Adrenal gland (tissue), 12 donors: ENCODE measurements around the gene CROCC. TPM values are rescaled to one million over a fixed set of nuclear protein-coding genes. Genes with fewer than 3 reads are reported as not detected.
"Not testable (repeated sequence)": the region's sequence is repeated elsewhere in the genome, so short reads cannot be mapped to it uniquely, and the experiment has no call there.

Experiments used
- DNase-seq, 7 donors: peaks; one replicate each; pipeline ENCODE4 v3.0.0-alpha.2; 2019 to 2020
- H3K27ac ChIP-seq, 5 donors: fragments of 200-600 bp; sonication (generic) in 4 of 5; 1 replicate in 3 of 5; 2 replicates in 2 of 5; pipeline versions ENCODE4 v1.5.1 to v1.8.0; 2016 to 2020; ENCODE audit warnings: mild to moderate bottlenecking in 1 of 5
- H3K27me3 ChIP-seq: fragments of 200-600 bp; 2 replicates; pipeline ENCODE4 v1.8.0; 2021
- H3K36me3 ChIP-seq, 2 donors: fragments of 200-600 bp; replicated peaks in 1 of 2; 1 replicate in 1 of 2; 2 replicates in 1 of 2; pipeline versions ENCODE4 v1.5.1 to v1.8.0; 2018 to 2022
- H3K4me1 ChIP-seq, 2 donors: fragments of 200-600 bp; replicated peaks in 1 of 2; 1 replicate in 1 of 2; 2 replicates in 1 of 2; pipeline versions ENCODE4 v1.5.1 to v1.8.0; 2018 to 2021
- H3K4me3 ChIP-seq, 4 donors: fragments of 200-600 bp; sonication (generic) in 3 of 4; one replicate each; pipeline ENCODE4 v1.5.1; 2016 to 2018
- H3K9me3 ChIP-seq, 3 donors: fragments of 200-600 bp; sonication (generic) in 1 of 3; replicated peaks in 1 of 3; 1 replicate in 2 of 3; 2 replicates in 1 of 3; pipeline versions ENCODE4 v1.5.1 to v1.8.0; 2016 to 2021
- CTCF ChIP-seq, 6 experiments: fragments of 450-650 bp in 4 of 6; fragments of 200-600 bp in 2 of 6; sonication (generic) in 1 of 6; IDR thresholded peaks; 1 replicate in 5 of 6; 2 replicates in 1 of 6; pipeline versions ENCODE4 v1.5.1 to v1.8.0; 2016 to 2021; ENCODE audit warnings: antibody characterized with exemption in 6 of 6, mild to moderate bottlenecking in 2 of 6, moderate library complexity in 1 of 6
- POLR2A ChIP-seq, 2 donors: fragments of 450-650 bp; IDR thresholded peaks; one replicate each; pipeline ENCODE4 v1.6.1; 2017; ENCODE audit warnings: antibody characterized with exemption in 2 of 2, mild to moderate bottlenecking in 2 of 2, moderate library complexity in 1 of 2
- WGBS, 4 donors: extraction: QIAGEN DNeasy Blood & Tissue Kit in 2 of 4; methylation state at CpG; one replicate each; pipeline versions ENCODE4 v1.1.5 to v1.1.7; 2013 to 2017; 5-methylcytosine and 5-hydroxymethylcytosine counted together
- intact Hi-C, 2 donors: fragments of 100-400 bp; cut with DNase I; formaldehyde crosslinking; loops; one replicate each; pipeline versions ENCODE4 v1.14.1 to v1.15.0; 2022 to 2023
- polyA plus RNA-seq, 3 donors: library from polyadenylated mRNA; stranded (reverse); fragments of 200-250 nt in 2 of 3; fragments of 350-450 nt in 1 of 3; fragmentation: Illumina TruSeq in 1 of 3; extraction: RNeasy Lipid Tissue Mini Kit (QIAGEN cat#74804) in 1 of 3; gene quantifications; one replicate each; pipeline ENCODE4 v1.2.3, GENCODE V29; 2013 to 2014
- total RNA-seq, 9 donors: library from RNA; depleted of rRNA in 4 of 9; stranded (reverse); fragments of >200 nt in 4 of 9; fragments of 120-200 nt in 1 of 9; fragmentation: NEBNext Ultra II Directional in 1 of 9; extraction: Animal tissue kit (Norgen Biotek cat#: 25700) in 1 of 9; gene quantifications; one replicate each; pipeline versions ENCODE4 v1.1.0 to v1.2.4, GENCODE V29; 2013 to 2023
- donor health status: healthy with polysubstance abuse.
- donor health status: Bipolar disorder and iron deficiency.
- donor health status: DM: yes; HTN: yes; CAD: no.
- donor health status: DM: no; HTN: no; CAD: no.
- donor health status: DM: no; HTN: no; CAD: no.
- donor health status: DM: yes; HTN: yes; CAD: no.

Gene CROCC
- total and polyA plus RNA-seq, 12 donors: 2.3 to 151 (median 19.2) TPM

GRCh38 chr1:16952376-16952775 is 30.6 kb downstream of the CROCC start:
- H3K27me3 ChIP-seq, H3K27ac ChIP-seq, H3K4me3 ChIP-seq, H3K4me1 ChIP-seq, H3K9me3 ChIP-seq, DNase-seq, intact Hi-C loops: not testable (repeated sequence)
- peaks cover 0 to 20% of the 10 kb centered on the region in 2 donors for H3K36me3 ChIP-seq
- WGBS, 4 donors: 74 to 98% (median 86%) methylated on average over 4 of the region's 4 CpGs

GRCh38 chr1:16954579-16954978 is 32.8 kb downstream of the CROCC start:
- 95 to 96% (median 95%) methylated on average over 4 to 18 of the region's 18 CpGs for WGBS, 4 donors
- intact Hi-C loops: no loop called here
- Histone ChIP-seq H3K27me3 (no peaks in the 10 kb centered on the region), H3K36me3 (peaks cover 0 to 20% of the 10 kb centered on the region in 2 donors), H3K4me1 (no peaks in the 10 kb centered on the region), H3K9me3 (no peaks in the 10 kb centered on the region), H3K27ac (no peak overlapping the region), H3K4me3 (no peak overlapping the region)
- DNase-seq: no peak
- TF ChIP-seq CTCF (IDR thresholded peaks at IDR 0.05) (no peak), POLR2A (IDR thresholded peaks at IDR 0.05) (no peak)

- peaks cover 0 to 20% of the 10 kb centered on the region in 2 donors for H3K36me3 ChIP-seq
- H3K4me1 ChIP-seq: peaks cover 0 to 1% of the 10 kb centered on the region in 2 donors
- DNase-seq: no peak
- no peak overlapping the region for H3K4me3 ChIP-seq
- no peaks in the 10 kb centered on the region for H3K27me3 ChIP-seq
- H3K27ac ChIP-seq: no peak overlapping the region
- intact Hi-C loops: loop anchor here (5.0 kb wide), 2 partner anchors 87 to 97 kb away; partner anchors contain the start of gene SDHB (in 1 of the 2)
- no peaks in the 10 kb centered on the region for H3K9me3 ChIP-seq
- WGBS, 4 donors: 92 to 97% (median 95%) methylated on average over 16 to 25 of the region's 25 CpGs
- TF ChIP-seq POLR2A (IDR thresholded peaks at IDR 0.05) (no peak), CTCF (IDR thresholded peaks at IDR 0.05) (no peak)
Observed at GRCh38 chr1:16955186-16955585, 33.5 kb downstream of the CROCC start.

- H3K27me3 ChIP-seq: no peaks in the 10 kb centered on the region
- no peak for DNase-seq
- no peaks in the 10 kb centered on the region for H3K9me3 ChIP-seq
- intact Hi-C loops: loop anchor here (5.0 kb wide), 2 partner anchors 86 to 96 kb away; partner anchors contain the start of gene SDHB (in 1 of the 2)
- TF ChIP-seq POLR2A (IDR thresholded peaks at IDR 0.05) (no peak), CTCF (IDR thresholded peaks at IDR 0.05) (no peak)
- 91 to 96% (median 92%) methylated on average over 6 to 8 of the region's 8 CpGs for WGBS, 4 donors
- peaks cover 0 to 20% of the 10 kb centered on the region in 2 donors for H3K36me3 ChIP-seq
- H3K27ac ChIP-seq: no peak overlapping the region
- H3K4me1 ChIP-seq: peaks cover 0 to 12% of the 10 kb centered on the region in 2 donors
- H3K4me3 ChIP-seq: no peak overlapping the region
Observed at GRCh38 chr1:16956775-16957174, 35.0 kb downstream of the CROCC start.

GRCh38 chr1:16957731-16958130 is 36.0 kb downstream of the CROCC start:
- intact Hi-C loops: loop anchor here (5.0 kb wide), 2 partner anchors 85 to 95 kb away; partner anchors contain the start of gene SDHB (in 1 of the 2)
- no peak overlapping the region for H3K27ac ChIP-seq
- peaks cover 0 to 20% of the 10 kb centered on the region in 2 donors for H3K36me3 ChIP-seq
- no peaks in the 10 kb centered on the region for H3K27me3 ChIP-seq
- H3K4me3 ChIP-seq: no peak overlapping the region
- DNase-seq: no peak
- no peaks in the 10 kb centered on the region for H3K9me3 ChIP-seq
- 78 to 93% (median 87%) methylated on average over 8 of the region's 8 CpGs for WGBS, 4 donors
- H3K4me1 ChIP-seq: peaks cover 0 to 12% of the 10 kb centered on the region in 2 donors
- TF ChIP-seq POLR2A (IDR thresholded peaks at IDR 0.05) (no peak), CTCF (IDR thresholded peaks at IDR 0.05) (no peak)
